HG02798 (cell line): ENCODE data around the gene PODXL.

Experiments
- ATAC-seq: cut with Tn5 transposase; IDR thresholded peaks from one replicate; pipeline ENCODE4 v1.9.1; 2021; ENCODE audit warnings: mild to moderate bottlenecking; ENCODE audit not compliant: unreplicated experiment, poor library complexity

PODXL gene

GRCh38 chr7:131459256-131459655 is 97.2 kb downstream of the PODXL start:
- no peak for ATAC-seq

- ATAC-seq: no peak
Measured at GRCh38 chr7:131456338-131456737, 100.1 kb downstream of the PODXL start.

GRCh38 chr7:131455546-131455945 is 100.9 kb downstream of the PODXL start:
- ATAC-seq: no peak

- no peak for ATAC-seq
Measured at GRCh38 chr7:131455001-131455400, 101.4 kb downstream of the PODXL start.

GRCh38 chr7:131454498-131454897 is 101.9 kb downstream of the PODXL start:
- no peak for ATAC-seq
